GM21737 (cell line): ENCODE results near the gene EEF1AKMT1.
"Not testable (repeated sequence)": the region's sequence is repeated elsewhere in the genome, so short reads cannot be mapped to it uniquely, and the experiment has no call there.

ENCODE experiments used
- ATAC-seq: cut with Tn5 transposase; IDR thresholded peaks from one replicate; pipeline ENCODE4 v1.9.1; 2021; ENCODE audit warnings: mild to moderate bottlenecking, moderate library complexity; ENCODE audit not compliant: unreplicated experiment

EEF1AKMT1 gene

DNA sequence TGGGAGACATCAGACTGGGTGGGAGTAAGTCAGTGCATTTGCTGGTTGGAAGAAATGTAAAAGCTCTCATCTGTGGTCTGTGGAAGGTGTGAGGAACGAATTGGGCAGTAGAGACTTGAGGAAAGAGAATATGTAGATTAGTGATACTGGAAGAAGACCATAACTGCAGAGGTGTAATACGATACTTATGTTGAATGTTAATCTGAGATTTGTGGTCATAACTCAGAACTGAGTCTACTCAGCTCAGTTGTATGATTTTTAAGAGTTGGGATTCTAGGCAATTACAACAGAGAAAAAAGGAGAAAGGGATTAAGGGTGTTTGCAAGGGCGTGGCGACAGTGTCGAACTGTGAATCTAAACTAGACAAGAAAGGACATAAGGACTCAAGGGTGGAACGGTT lies 73.5 kb downstream of the EEF1AKMT1 start:
- no peak for ATAC-seq

- ATAC-seq: no peak
These were observed 74.0 kb downstream of the EEF1AKMT1 start for GRCh38 chr13:20699715-20700114.

GRCh38 chr13:20696073-20696472 lies 77.7 kb downstream of the EEF1AKMT1 start:
- no peak for ATAC-seq

DNA sequence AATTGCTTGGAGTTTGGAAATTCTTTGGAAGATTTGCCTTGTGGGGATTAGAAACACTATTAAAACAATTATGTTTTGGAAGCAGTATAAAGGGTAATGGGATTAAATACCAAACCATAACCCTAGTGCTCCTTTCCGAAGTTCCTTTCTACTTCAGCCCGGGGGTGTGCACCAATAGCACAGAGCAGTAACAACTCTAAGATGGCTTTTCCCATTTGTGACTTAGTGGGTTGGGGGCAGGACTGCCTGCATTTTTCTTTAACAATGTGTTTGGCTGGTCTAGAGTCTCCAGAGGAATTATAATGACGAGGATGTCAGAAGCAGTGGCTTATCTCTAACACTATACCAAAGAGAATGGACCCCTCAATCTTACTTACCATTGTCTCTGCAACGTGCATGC lies 82.1 kb downstream of the EEF1AKMT1 start:
- ATAC-seq: no peak

GRCh38 chr13:20689291-20689690 lies 84.5 kb downstream of the EEF1AKMT1 start:
- no peak for ATAC-seq

- no peak for ATAC-seq
These were observed 86.7 kb downstream of the EEF1AKMT1 start for GRCh38 chr13:20686863-20687579.

GRCh38 chr13:20686167-20686566 lies 87.6 kb downstream of the EEF1AKMT1 start:
- ATAC-seq: no peak

DNA sequence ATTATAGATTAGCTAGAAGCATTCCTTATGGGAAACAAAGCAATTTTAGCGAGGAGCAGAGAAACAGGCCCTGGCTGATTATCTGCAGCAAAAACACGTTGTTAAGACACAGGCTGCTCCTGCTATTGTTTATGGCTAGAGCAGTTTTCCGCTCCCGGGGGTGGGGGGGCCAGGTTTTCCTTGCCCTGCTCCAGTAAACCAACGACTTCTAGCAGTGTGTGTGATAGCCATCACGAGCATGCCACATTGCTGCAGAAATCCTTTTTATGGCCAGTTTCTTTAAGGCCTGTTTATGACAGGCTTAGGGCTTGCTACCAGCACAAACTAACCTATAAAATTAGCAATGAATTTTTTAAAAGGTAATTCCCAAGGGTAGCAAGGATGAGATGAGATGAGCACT lies 88.7 kb downstream of the EEF1AKMT1 start:
- ATAC-seq: no peak

GRCh38 chr13:20684546-20684945 lies 89.2 kb downstream of the EEF1AKMT1 start:
- no peak for ATAC-seq

- no peak for ATAC-seq
These were observed 89.7 kb downstream of the EEF1AKMT1 start for GRCh38 chr13:20684041-20684440.

DNA sequence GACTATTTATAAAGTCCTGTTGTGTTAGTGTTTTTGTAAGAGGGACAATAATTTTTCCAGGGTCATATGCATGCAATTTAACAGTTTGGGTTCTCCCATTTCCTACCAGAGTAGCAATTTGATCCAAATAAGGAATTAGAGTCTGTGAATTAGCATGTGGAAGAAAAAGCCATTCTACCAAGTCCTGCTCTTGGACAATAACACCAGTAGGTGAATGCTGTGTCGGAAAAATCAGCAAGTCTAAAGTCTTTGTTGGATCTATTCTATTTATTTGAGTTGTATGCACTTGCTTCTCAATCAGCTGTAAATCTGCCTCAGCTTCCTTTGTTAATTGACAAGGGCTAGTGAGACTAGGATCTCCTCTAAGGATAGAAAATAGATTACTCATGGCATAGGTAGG lies 91.7 kb downstream of the EEF1AKMT1 start:
- no peak for ATAC-seq

- not testable (repeated sequence) for ATAC-seq
These were observed 92.3 kb downstream of the EEF1AKMT1 start for GRCh38 chr13:20681481-20681880.

DNA sequence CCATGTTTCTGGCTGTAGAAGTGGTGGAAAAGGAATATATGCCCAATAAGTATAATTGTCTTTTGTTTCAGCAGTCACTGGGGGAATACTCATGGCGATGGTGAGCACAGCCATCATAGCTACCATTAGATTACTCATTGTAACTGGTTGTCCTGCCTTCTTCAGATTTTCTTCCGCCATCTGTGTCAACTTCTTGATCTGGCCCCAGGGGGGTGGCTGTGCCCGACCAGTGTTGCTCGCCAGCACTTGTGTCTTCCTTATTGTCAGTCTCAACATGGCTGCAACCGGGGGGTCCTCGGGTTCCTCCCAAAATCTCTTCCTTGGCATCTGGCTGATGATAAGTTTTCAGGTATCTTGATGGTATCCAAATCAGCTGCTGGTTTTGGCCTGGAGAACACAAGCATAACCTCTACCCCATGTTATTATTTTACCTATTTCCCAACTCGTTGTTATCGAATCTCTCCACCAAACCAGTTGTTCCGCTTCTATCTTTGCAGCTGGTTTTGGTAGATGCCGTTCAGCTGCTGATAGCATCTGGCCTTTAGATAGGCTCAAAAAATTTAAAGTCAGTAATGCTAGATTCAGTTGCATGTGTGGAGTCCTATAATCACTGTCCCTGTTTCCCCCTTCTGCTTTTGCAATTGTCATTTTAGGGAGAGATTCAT lies 93.2 kb downstream of the EEF1AKMT1 start:
- no peak for ATAC-seq

- ATAC-seq: no peak
These were observed 93.9 kb downstream of the EEF1AKMT1 start for GRCh38 chr13:20679879-20680278.
